ENCODE results near the gene PLA2G2D. TPM values are rescaled to one million over a fixed set of nuclear protein-coding genes. Genes with fewer than 3 reads are reported as not detected.

PLA2G2D gene
- total and polyA plus RNA-seq, 5 donors from 2014 or later: not detected

- no peaks in the 10 kb centered on the region for H3K4me1 Mint-ChIP-seq
- H3K36me3 ChIP-seq (ENCODE audit: control insufficient read depth, insufficient read depth, low read length): no peaks in the 10 kb centered on the region
- no peak overlapping the region for H3K27ac ChIP-seq (ENCODE audit: insufficient read depth, low read length, poor library complexity, severe bottlenecking)
- DNase-seq: no peak
- peaks cover 9% of the 10 kb centered on the region for H3K27me3 Mint-ChIP-seq
- no peaks in the 10 kb centered on the region for H3K36me3 Mint-ChIP-seq
- H3K4me3 Mint-ChIP-seq: no peak overlapping the region
- no peaks in the 10 kb centered on the region for H3K27me3 ChIP-seq (ENCODE audit: control insufficient read depth, insufficient read depth, low read length)
- peaks cover 0 to 2% (median 0%) of the 10 kb centered on the region in 7 donors for H3K9me3 Mint-ChIP-seq
- H3K9me3 ChIP-seq (ENCODE audit: control insufficient read depth in 2 of 2, low read length in 2 of 2): no peaks in the 10 kb centered on the region
- no peak overlapping the region for H3K27ac Mint-ChIP-seq
- H3K4me1 ChIP-seq (ENCODE audit: control insufficient read depth, insufficient read depth, low read length, poor library complexity, severe bottlenecking): no peaks in the 10 kb centered on the region
- H3K4me3 ChIP-seq (ENCODE audit: low read depth, low read length): no peak overlapping the region
- ATAC-seq (ENCODE audit: low read depth in 2 of 2): no peak
Observed at GRCh38 chr1:20090641-20091040, 28.7 kb downstream of the PLA2G2D start.

DNA sequence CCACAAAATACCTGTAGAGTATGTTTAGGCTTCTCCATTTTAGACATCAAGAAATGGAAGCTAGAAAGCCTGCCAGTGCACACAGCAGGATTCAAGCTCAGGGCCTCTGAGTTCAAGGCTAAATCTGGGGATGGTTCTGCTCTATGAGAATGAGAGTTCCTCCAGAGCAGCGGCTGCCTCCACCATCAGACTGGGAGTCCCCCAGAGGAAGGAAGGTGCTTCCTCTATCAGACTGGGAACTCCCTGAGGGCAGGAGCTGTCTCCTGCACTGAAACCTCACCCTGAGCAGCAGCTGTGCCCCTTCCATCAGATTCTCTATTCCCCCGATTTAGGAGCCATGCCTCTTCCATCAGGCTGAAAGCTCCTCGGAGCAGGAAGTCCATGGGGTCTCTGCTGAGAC is 29.2 kb downstream of the PLA2G2D start:
- H3K36me3 Mint-ChIP-seq: no peaks in the 10 kb centered on the region
- Histone ChIP-seq H3K27me3 (ENCODE audit: control insufficient read depth, insufficient read depth, low read length) (no peaks in the 10 kb centered on the region), H3K36me3 (ENCODE audit: control insufficient read depth, insufficient read depth, low read length) (no peaks in the 10 kb centered on the region), H3K27ac (ENCODE audit: insufficient read depth, low read length, poor library complexity, severe bottlenecking) (no peak overlapping the region), H3K4me1 (ENCODE audit: control insufficient read depth, insufficient read depth, low read length, poor library complexity, severe bottlenecking) (no peaks in the 10 kb centered on the region), H3K4me3 (ENCODE audit: low read depth, low read length) (no peak overlapping the region), H3K9me3 (ENCODE audit: control insufficient read depth in 2 of 2, low read length in 2 of 2) (no peaks in the 10 kb centered on the region)
- no peaks in the 10 kb centered on the region for H3K4me1 Mint-ChIP-seq
- DNase-seq: no peak
- peaks cover 9% of the 10 kb centered on the region for H3K27me3 Mint-ChIP-seq
- H3K27ac Mint-ChIP-seq: no peak overlapping the region
- H3K9me3 Mint-ChIP-seq: peaks cover 0 to 2% (median 0%) of the 10 kb centered on the region in 7 donors
- no peak overlapping the region for H3K4me3 Mint-ChIP-seq
- no peak for ATAC-seq (ENCODE audit: low read depth in 2 of 2)

DNA sequence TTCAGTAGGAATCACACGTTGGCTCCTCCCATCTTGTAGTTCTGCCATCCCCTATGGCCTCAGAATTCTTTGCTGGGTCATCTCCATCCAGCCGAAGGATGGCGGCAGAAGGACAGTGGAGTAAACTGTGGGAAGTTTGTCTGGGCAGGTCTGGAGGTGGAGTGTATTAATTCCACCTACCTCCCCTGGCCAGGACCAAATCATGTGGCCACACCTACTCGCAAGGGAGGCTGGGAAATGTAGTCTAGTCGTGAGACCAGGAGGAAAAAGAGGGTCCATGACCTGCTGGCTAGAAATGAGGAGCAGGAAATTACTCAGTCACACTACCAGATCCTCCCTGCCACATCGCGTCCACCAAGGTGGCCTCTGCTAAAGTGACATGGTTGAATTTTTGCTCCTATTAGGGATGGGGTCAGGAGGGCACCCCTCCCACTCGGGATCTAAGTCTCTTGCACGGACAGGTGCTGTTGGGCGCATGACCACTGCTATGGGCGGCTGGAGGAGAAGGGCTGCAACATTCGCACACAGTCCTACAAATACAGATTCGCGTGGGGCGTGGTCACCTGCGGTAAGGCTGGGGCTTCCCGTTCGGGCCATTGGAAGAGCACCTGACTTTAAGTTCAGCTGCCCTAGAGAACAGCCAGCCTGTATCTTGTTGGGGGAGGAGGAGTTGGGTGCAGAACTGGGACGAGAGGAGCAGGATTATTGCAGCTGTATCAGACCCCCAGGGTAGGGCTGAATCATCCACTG is 29.8 kb downstream of the PLA2G2D start:
- H3K4me1 Mint-ChIP-seq: no peaks in the 10 kb centered on the region
- H3K27me3 Mint-ChIP-seq: peaks cover 9% of the 10 kb centered on the region
- ATAC-seq (ENCODE audit: low read depth in 2 of 2) (no peak), DNase-seq (no peak)
- Histone ChIP-seq H3K9me3 (ENCODE audit: control insufficient read depth in 2 of 2, low read length in 2 of 2) (no peaks in the 10 kb centered on the region), H3K27me3 (ENCODE audit: control insufficient read depth, insufficient read depth, low read length) (no peaks in the 10 kb centered on the region), H3K4me1 (ENCODE audit: control insufficient read depth, insufficient read depth, low read length, poor library complexity, severe bottlenecking) (no peaks in the 10 kb centered on the region), H3K36me3 (ENCODE audit: control insufficient read depth, insufficient read depth, low read length) (no peaks in the 10 kb centered on the region), H3K27ac (ENCODE audit: insufficient read depth, low read length, poor library complexity, severe bottlenecking) (no peak overlapping the region), H3K4me3 (ENCODE audit: low read depth, low read length) (no peak overlapping the region)
- no peak overlapping the region for H3K4me3 Mint-ChIP-seq
- peaks cover 0 to 2% (median 0%) of the 10 kb centered on the region in 7 donors for H3K9me3 Mint-ChIP-seq
- no peaks in the 10 kb centered on the region for H3K36me3 Mint-ChIP-seq
- no peak overlapping the region for H3K27ac Mint-ChIP-seq

GRCh38 chr1:20087668-20088067 is 31.7 kb downstream of the PLA2G2D start:
- Mint-ChIP-seq H3K4me1 (no peaks in the 10 kb centered on the region), H3K36me3 (no peaks in the 10 kb centered on the region), H3K9me3 (peaks cover 0 to 2% (median 0%) of the 10 kb centered on the region in 7 donors), H3K4me3 (no peak overlapping the region), H3K27me3 (no peaks in the 10 kb centered on the region), H3K27ac (no peak overlapping the region)
- H3K4me3 ChIP-seq (ENCODE audit: low read depth, low read length): no peak overlapping the region
- no peak overlapping the region for H3K27ac ChIP-seq (ENCODE audit: insufficient read depth, low read length, poor library complexity, severe bottlenecking)
- DNase-seq: no peak
- no peaks in the 10 kb centered on the region for H3K36me3 ChIP-seq (ENCODE audit: control insufficient read depth, insufficient read depth, low read length)
- no peaks in the 10 kb centered on the region for H3K9me3 ChIP-seq (ENCODE audit: control insufficient read depth in 2 of 2, low read length in 2 of 2)
- no peaks in the 10 kb centered on the region for H3K27me3 ChIP-seq (ENCODE audit: control insufficient read depth, insufficient read depth, low read length)
- H3K4me1 ChIP-seq (ENCODE audit: control insufficient read depth, insufficient read depth, low read length, poor library complexity, severe bottlenecking): no peaks in the 10 kb centered on the region
- no peak for ATAC-seq (ENCODE audit: low read depth in 2 of 2)

- H3K27ac Mint-ChIP-seq: no peak overlapping the region
- no peak for ATAC-seq (ENCODE audit: low read depth in 2 of 2)
- no peaks in the 10 kb centered on the region for H3K4me1 Mint-ChIP-seq
Observed at GRCh38 chr1:20086800-20087199, 32.5 kb downstream of the PLA2G2D start.

DNA sequence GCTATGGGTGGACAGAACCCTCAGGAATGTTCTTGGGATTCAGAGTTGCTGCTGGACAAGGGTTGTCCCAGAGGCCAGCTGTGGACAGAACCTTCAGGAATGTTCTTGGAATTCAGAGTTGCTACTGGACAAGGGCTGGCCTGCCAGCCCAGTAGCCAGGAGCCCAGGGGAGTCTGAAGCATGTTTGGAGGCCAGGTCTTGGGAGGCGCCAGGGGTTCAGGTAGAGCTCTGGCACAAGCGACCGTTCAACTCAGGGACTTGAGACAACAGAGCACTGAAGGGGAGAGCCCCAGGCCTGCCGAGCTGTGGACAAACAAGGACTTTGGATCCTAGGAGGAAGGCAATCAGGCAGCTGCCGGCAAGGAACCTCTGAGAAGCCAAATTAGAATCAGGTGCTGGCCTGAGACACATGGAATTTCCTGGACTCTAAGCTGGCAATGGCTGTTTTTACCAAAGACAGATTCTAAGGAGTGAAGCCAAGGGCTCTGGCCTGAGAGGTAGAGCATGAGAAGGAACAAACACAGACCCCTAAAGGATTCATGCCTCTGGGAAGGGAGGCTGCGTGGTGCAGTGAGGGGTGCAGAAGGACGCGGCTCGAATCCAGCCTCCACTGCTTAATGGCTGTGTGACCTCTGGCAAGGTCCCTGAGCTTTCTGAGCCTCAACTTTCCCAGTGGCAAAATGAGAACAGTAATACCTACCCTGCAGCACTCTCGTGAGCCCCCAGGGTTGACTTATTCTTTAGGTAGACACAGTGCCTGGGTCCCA is 36.0 kb downstream of the PLA2G2D start:
- Histone ChIP-seq H3K27ac (ENCODE audit: insufficient read depth, low read length, poor library complexity, severe bottlenecking) (no peak overlapping the region), H3K27me3 (ENCODE audit: control insufficient read depth, insufficient read depth, low read length) (no peaks in the 10 kb centered on the region), H3K9me3 (ENCODE audit: control insufficient read depth in 2 of 2, low read length in 2 of 2) (no peaks in the 10 kb centered on the region), H3K4me1 (ENCODE audit: control insufficient read depth, insufficient read depth, low read length, poor library complexity, severe bottlenecking) (no peaks in the 10 kb centered on the region), H3K36me3 (ENCODE audit: control insufficient read depth, insufficient read depth, low read length) (no peaks in the 10 kb centered on the region), H3K4me3 (ENCODE audit: low read depth, low read length) (no peak overlapping the region)
- H3K4me3 Mint-ChIP-seq: no peak overlapping the region
- H3K27ac Mint-ChIP-seq: no peak overlapping the region
- H3K27me3 Mint-ChIP-seq: peaks cover 20% of the 10 kb centered on the region
- DNase-seq (no peak), ATAC-seq (ENCODE audit: low read depth in 2 of 2) (no peak)
- no peaks in the 10 kb centered on the region for H3K9me3 Mint-ChIP-seq
- H3K4me1 Mint-ChIP-seq: peaks cover 0 to 2% (median under 1%) of the 10 kb centered on the region in 4 donors
- no peaks in the 10 kb centered on the region for H3K36me3 Mint-ChIP-seq

More at GRCh38 chr1:20086800-20087199, 32.5 kb downstream of the PLA2G2D start:
- Mint-ChIP-seq H3K36me3 (no peaks in the 10 kb centered on the region), H3K9me3 (peaks cover 0 to 2% (median 0%) of the 10 kb centered on the region in 7 donors), H3K4me3 (no peak overlapping the region), H3K27me3 (no peaks in the 10 kb centered on the region)
- no peak overlapping the region for H3K27ac ChIP-seq (ENCODE audit: insufficient read depth, low read length, poor library complexity, severe bottlenecking)
- no peaks in the 10 kb centered on the region for H3K9me3 ChIP-seq (ENCODE audit: control insufficient read depth in 2 of 2, low read length in 2 of 2)
- H3K4me1 ChIP-seq (ENCODE audit: control insufficient read depth, insufficient read depth, low read length, poor library complexity, severe bottlenecking): no peaks in the 10 kb centered on the region
- DNase-seq: no peak
- H3K27me3 ChIP-seq (ENCODE audit: control insufficient read depth, insufficient read depth, low read length): no peaks in the 10 kb centered on the region
- no peaks in the 10 kb centered on the region for H3K36me3 ChIP-seq (ENCODE audit: control insufficient read depth, insufficient read depth, low read length)
- H3K4me3 ChIP-seq (ENCODE audit: low read depth, low read length): no peak overlapping the region

DNA sequence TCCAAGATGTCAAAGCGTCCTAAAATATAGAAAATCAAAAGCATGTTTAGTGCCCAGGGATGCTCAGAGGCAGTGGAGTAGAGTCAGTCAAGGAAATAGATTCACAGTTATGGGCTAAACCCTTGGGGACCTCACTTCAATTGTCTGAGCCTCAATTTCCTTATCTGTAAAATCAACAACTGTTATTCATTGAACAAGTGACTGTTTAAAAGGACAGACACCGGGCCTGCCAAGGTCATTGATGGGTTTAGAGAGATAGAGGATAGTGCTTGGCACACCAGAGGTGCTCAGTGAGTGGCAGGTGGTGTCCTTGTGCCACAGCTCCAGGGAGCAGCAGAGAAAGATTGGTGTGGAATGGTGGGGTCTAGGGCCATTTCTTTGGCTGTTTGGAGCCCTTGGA is 36.6 kb downstream of the PLA2G2D start:
- peaks cover 0 to 2% (median under 1%) of the 10 kb centered on the region in 4 donors for H3K4me1 Mint-ChIP-seq
- no peak overlapping the region for H3K4me3 ChIP-seq (ENCODE audit: low read depth, low read length)
- H3K27me3 ChIP-seq (ENCODE audit: control insufficient read depth, insufficient read depth, low read length): no peaks in the 10 kb centered on the region
- DNase-seq: no peak
- H3K36me3 Mint-ChIP-seq: no peaks in the 10 kb centered on the region
- no peaks in the 10 kb centered on the region for H3K36me3 ChIP-seq (ENCODE audit: control insufficient read depth, insufficient read depth, low read length)
- no peak overlapping the region for H3K27ac ChIP-seq (ENCODE audit: insufficient read depth, low read length, poor library complexity, severe bottlenecking)
- ATAC-seq (ENCODE audit: low read depth in 2 of 2): no peak
- H3K4me1 ChIP-seq (ENCODE audit: control insufficient read depth, insufficient read depth, low read length, poor library complexity, severe bottlenecking): no peaks in the 10 kb centered on the region
- H3K27me3 Mint-ChIP-seq: peaks cover 26% of the 10 kb centered on the region
- H3K9me3 Mint-ChIP-seq: no peaks in the 10 kb centered on the region
- no peak overlapping the region for H3K4me3 Mint-ChIP-seq
- no peaks in the 10 kb centered on the region for H3K9me3 ChIP-seq (ENCODE audit: control insufficient read depth in 2 of 2, low read length in 2 of 2)
- H3K27ac Mint-ChIP-seq: no peak overlapping the region

Measured in CD4-positive, CD25-positive, alpha-beta regulatory T cell (primary cell).